ENCODE data around the gene PSMD11. TPM values are rescaled to one million over a fixed set of nuclear protein-coding genes. Genes with fewer than 3 reads are reported as not detected.
A peak's percentile ranks its signal among the peaks of the same experiment; 100 is the strongest.

Gene PSMD11
- total and polyA plus RNA-seq, 5 donors from 2014 or later: 92.4 to 156 (median 129) TPM

GRCh38 chr17:32528825-32529224 is 84.5 kb downstream of the PSMD11 start:
- Histone ChIP-seq H3K4me3 (ENCODE audit: low read depth, low read length) (peak overlapping the region; percentile 34), H3K36me3 (ENCODE audit: control insufficient read depth, insufficient read depth, low read length) (no peaks in the 10 kb centered on the region), H3K27ac (ENCODE audit: insufficient read depth, low read length, poor library complexity, severe bottlenecking) (no peak overlapping the region), H3K9me3 (ENCODE audit: control insufficient read depth in 2 of 2, low read length in 2 of 2) (no peaks in the 10 kb centered on the region), H3K27me3 (ENCODE audit: control insufficient read depth, insufficient read depth, low read length) (no peaks in the 10 kb centered on the region), H3K4me1 (ENCODE audit: control insufficient read depth, insufficient read depth, low read length, poor library complexity, severe bottlenecking) (peaks cover 15% of the 10 kb centered on the region)
- peak in 1 of 2 donors; percentile 49 for ATAC-seq (ENCODE audit: low read depth in 2 of 2)
- H3K9me3 Mint-ChIP-seq: no peaks in the 10 kb centered on the region
- H3K36me3 Mint-ChIP-seq: peaks cover 4% of the 10 kb centered on the region
- peak overlapping the region; percentile 54 to 84 (median 83) for H3K27ac Mint-ChIP-seq
- DNase-seq: no peak
- H3K4me1 Mint-ChIP-seq: peaks cover 5 to 33% (median 22%) of the 10 kb centered on the region in 4 donors
- peaks cover 36% of the 10 kb centered on the region for H3K27me3 Mint-ChIP-seq
- peak overlapping the region in 2 of 4 donors; percentile 2 to 62 for H3K4me3 Mint-ChIP-seq

GRCh38 chr17:32529604-32530003 is 85.3 kb downstream of the PSMD11 start:
- Mint-ChIP-seq H3K36me3 (peaks cover 4% of the 10 kb centered on the region), H3K4me3 (peak overlapping the region in 1 of 4 donors; percentile 48), H3K27me3 (peaks cover 34% of the 10 kb centered on the region), H3K9me3 (no peaks in the 10 kb centered on the region), H3K27ac (no peak overlapping the region), H3K4me1 (peaks cover 0 to 28% (median 17%) of the 10 kb centered on the region in 4 donors)
- DNase-seq (no peak), ATAC-seq (ENCODE audit: low read depth in 2 of 2) (no peak)
- Histone ChIP-seq H3K36me3 (ENCODE audit: control insufficient read depth, insufficient read depth, low read length) (no peaks in the 10 kb centered on the region), H3K9me3 (ENCODE audit: control insufficient read depth in 2 of 2, low read length in 2 of 2) (no peaks in the 10 kb centered on the region), H3K27ac (ENCODE audit: insufficient read depth, low read length, poor library complexity, severe bottlenecking) (no peak overlapping the region), H3K4me1 (ENCODE audit: control insufficient read depth, insufficient read depth, low read length, poor library complexity, severe bottlenecking) (peaks cover 9% of the 10 kb centered on the region), H3K27me3 (ENCODE audit: control insufficient read depth, insufficient read depth, low read length) (no peaks in the 10 kb centered on the region), H3K4me3 (ENCODE audit: low read depth, low read length) (no peak overlapping the region)

Other genes starting within 250 kb of the PSMD11 start
- gene RHBDL3, start 178.7 kb upstream of the PSMD11 start, total RNA-seq: not detected
- not detected for gene RHBDL3, start 178.7 kb upstream of the PSMD11 start, polyA plus RNA-seq
- gene C17orf75, start 102.3 kb upstream of the PSMD11 start, total RNA-seq: 11.8 TPM
- 10 to 100 TPM in 1 of 4 donors, 1 to 10 TPM in 3; 6.3 to 11.1 (median 9.4) TPM for gene C17orf75, start 102.3 kb upstream of the PSMD11 start, polyA plus RNA-seq
- 316 TPM for gene ZNF207, start 94.4 kb upstream of the PSMD11 start, total RNA-seq
- 100 to 1,000 TPM; 149 to 187 (median 180) TPM for gene ZNF207, start 94.4 kb upstream of the PSMD11 start, polyA plus RNA-seq
- 6.3 TPM for gene CDK5R1, start 42.5 kb downstream of the PSMD11 start, total RNA-seq
- 1 to 10 TPM; 3.5 to 8.9 (median 5.0) TPM for gene CDK5R1, start 42.5 kb downstream of the PSMD11 start, polyA plus RNA-seq

Data from CD4-positive, CD25-positive, alpha-beta regulatory T cell (primary cell).